Esophagus squamous epithelium (tissue), 5 donors: ENCODE results near the gene OR51B4. TPM values are rescaled to one million over a fixed set of nuclear protein-coding genes. Genes with fewer than 3 reads are reported as not detected.

ENCODE experiments used
- DNase-seq: peaks from one replicate; lab custom pipeline; 2025; lab: John Stamatoyannopoulos, UW
- H3K27ac ChIP-seq, 4 donors: fragments of 200-600 bp; sonication (generic); one replicate each; pipeline ENCODE4 v1.5.1; 2016 to 2019; ENCODE audit warnings: mild to moderate bottlenecking in 1 of 4
- H3K27me3 ChIP-seq, 4 donors: fragments of 200-600 bp; sonication (generic); 1 replicate in 3 of 4; 2 replicates in 1 of 4; pipeline versions ENCODE4 v1.5.1 to v1.6.0; 2017 to 2021; ENCODE audit warnings: antibody characterized with exemption in 1 of 4
- H3K36me3 ChIP-seq, 3 donors: fragments of 200-600 bp; sonication (generic); one replicate each; pipeline ENCODE4 v1.5.1; 2016 to 2019
- H3K4me1 ChIP-seq, 3 donors: fragments of 200-600 bp; sonication (generic); one replicate each; pipeline ENCODE4 v1.5.1; 2017 to 2019
- H3K4me3 ChIP-seq, 4 donors: fragments of 200-600 bp; sonication (generic); 1 replicate in 3 of 4; 2 replicates in 1 of 4; pipeline ENCODE4 v1.5.1; 2016 to 2019; ENCODE audit warnings: mild to moderate bottlenecking in 2 of 4, moderate library complexity in 1 of 4
- H3K9me3 ChIP-seq, 3 donors: fragments of 200-600 bp; sonication (generic); one replicate each; pipeline ENCODE4 v1.5.1; 2016 to 2019
- POLR2A ChIP-seq, 4 donors: fragments of 450-650 bp; IDR thresholded peaks; one replicate each; pipeline ENCODE4 v1.6.1; 2017; ENCODE audit warnings: antibody characterized with exemption in 4 of 4, mild to moderate bottlenecking in 4 of 4, moderate library complexity in 3 of 4
- WGBS, 2 donors: methylation state at CpG; one replicate each; pipeline ENCODE4 v1.1.5; 2018; 5-methylcytosine and 5-hydroxymethylcytosine counted together
- intact Hi-C: fragments of 100-400 bp; cut with DNase I; formaldehyde crosslinking; loops from one replicate; pipeline ENCODE4 v1.15.0; 2022
- total RNA-seq, 4 donors: library from RNA; depleted of rRNA; stranded (reverse); fragments of >200 nt; gene quantifications; one replicate each; pipeline ENCODE4 v1.1.0, GENCODE V29; 2016
- TF ChIP-seq, protein P1 (sequence below), 6 experiments: fragments of 450-650 bp in 4 of 6; fragments of 200-600 bp in 2 of 6; sonication (generic) in 2 of 6; IDR thresholded peaks; one replicate each; pipeline ENCODE4 v1.5.1; 2016 to 2019; ENCODE audit warnings: antibody characterized with exemption in 6 of 6, mild to moderate bottlenecking in 4 of 6, moderate library complexity in 4 of 6
- donor health status: DM: yes; HTN: yes; CAD: no.

Gene OR51B4, protein sequence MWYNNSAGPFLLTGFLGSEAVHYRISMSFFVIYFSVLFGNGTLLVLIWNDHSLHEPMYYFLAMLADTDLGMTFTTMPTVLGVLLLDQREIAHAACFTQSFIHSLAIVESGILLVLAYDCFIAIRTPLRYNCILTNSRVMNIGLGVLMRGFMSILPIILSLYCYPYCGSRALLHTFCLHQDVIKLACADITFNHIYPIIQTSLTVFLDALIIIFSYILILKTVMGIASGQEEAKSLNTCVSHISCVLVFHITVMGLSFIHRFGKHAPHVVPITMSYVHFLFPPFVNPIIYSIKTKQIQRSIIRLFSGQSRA
- not detected for total RNA-seq

DNA sequence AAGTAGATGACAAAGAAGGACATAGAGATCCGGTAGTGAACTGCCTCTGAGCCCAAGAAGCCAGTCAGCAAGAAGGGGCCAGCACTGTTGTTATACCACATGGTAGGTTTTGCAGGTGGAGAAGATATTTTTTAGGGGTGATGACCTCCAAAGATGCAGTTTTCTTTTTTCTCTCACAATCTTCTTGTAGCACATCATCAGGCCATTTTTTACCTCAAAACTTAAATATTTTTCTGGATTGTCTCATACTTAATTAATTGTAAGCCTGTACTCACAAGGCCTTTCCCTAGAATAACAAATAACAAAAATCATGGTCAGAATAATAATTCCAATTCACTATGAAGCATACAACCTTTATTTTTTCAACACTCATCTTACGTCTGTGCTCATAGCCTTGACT is at the start of gene OR51B4:
Gene OR51B4 (minus strand): TSS at position 101 of the 400 bp plus-strand sequence. CDS start 0 bp downstream, at position 101.
- 79 to 81% methylated on average over 2 of the region's 2 CpGs for WGBS, 2 donors
- Histone ChIP-seq H3K4me1 (no peaks in the 10 kb centered on the region), H3K9me3 (no peaks in the 10 kb centered on the region), H3K36me3 (no peaks in the 10 kb centered on the region), H3K4me3 (no peak within 1 kb of the TSS), H3K27ac (no peak within 1 kb of the TSS), H3K27me3 (no peaks in the 10 kb centered on the region)
- intact Hi-C loops = no loop called here
- TF ChIP-seq POLR2A (IDR thresholded peaks at IDR 0.05) = no peak
- TF ChIP-seq, protein P1, sequence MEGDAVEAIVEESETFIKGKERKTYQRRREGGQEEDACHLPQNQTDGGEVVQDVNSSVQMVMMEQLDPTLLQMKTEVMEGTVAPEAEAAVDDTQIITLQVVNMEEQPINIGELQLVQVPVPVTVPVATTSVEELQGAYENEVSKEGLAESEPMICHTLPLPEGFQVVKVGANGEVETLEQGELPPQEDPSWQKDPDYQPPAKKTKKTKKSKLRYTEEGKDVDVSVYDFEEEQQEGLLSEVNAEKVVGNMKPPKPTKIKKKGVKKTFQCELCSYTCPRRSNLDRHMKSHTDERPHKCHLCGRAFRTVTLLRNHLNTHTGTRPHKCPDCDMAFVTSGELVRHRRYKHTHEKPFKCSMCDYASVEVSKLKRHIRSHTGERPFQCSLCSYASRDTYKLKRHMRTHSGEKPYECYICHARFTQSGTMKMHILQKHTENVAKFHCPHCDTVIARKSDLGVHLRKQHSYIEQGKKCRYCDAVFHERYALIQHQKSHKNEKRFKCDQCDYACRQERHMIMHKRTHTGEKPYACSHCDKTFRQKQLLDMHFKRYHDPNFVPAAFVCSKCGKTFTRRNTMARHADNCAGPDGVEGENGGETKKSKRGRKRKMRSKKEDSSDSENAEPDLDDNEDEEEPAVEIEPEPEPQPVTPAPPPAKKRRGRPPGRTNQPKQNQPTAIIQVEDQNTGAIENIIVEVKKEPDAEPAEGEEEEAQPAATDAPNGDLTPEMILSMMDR (IDR thresholded peaks at IDR 0.05) = no peak
- no peak for DNase-seq

DNA sequence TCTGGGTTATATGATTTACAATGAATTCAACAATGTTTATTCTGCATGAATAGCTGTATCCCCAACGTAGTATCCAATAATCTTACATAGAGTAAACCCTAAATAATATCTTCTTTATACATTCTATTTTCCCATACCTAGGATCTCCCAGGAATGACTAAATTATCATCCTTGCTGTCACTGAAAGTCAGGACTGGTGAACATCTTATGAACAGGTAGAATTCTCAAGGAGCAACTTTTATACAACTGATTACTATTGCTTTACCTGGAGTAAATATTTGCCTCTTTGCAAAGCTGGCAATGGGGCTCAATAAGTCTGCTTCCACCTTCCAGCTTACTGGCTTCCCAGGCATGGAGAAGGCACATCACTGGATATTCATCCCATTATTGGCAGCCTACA is 49.5 kb upstream of the OR51B4 start, which contains the start of gene OR51B6:
Gene OR51B6 (plus strand): TSS at position 301 of the 400 bp plus-strand sequence. CDS start 0 bp downstream, at position 301.
- WGBS, 2 donors = 29% methylated on average over 1 of the region's 1 CpG
- DNase-seq = no peak
- Histone ChIP-seq H3K36me3 (no peaks in the 10 kb centered on the region), H3K27ac (no peak within 1 kb of the TSS), H3K4me3 (no peak within 1 kb of the TSS), H3K4me1 (no peaks in the 10 kb centered on the region), H3K27me3 (no peaks in the 10 kb centered on the region), H3K9me3 (no peaks in the 10 kb centered on the region)
- no peak for TF ChIP-seq POLR2A (IDR thresholded peaks at IDR 0.05)
- TF ChIP-seq, protein P1 (IDR thresholded peaks at IDR 0.05) = no peak
- intact Hi-C loops = no loop called here

DNA sequence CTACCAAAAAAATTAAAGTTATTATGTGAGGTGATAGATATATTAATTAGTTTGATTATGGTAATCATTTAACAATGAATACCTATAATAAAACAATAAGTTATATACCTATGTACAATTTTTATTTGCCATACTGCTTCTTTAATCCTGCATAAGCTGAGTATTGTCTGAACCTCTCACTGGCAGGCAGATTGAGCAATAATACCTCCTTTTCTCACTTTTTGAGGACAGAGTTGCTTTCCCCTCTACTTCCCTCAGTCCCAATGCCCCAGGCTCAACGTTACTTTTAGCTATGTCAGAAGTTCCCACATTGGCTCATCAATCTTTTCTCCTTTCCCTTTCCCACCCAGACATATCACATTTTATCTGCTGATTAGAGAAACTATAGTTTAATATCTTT is 47.8 kb upstream of the OR51B4 start:
- no peak for DNase-seq
- Histone ChIP-seq H3K27ac (no peak overlapping the region), H3K27me3 (no peaks in the 10 kb centered on the region), H3K4me3 (no peak overlapping the region), H3K4me1 (no peaks in the 10 kb centered on the region), H3K9me3 (no peaks in the 10 kb centered on the region), H3K36me3 (no peaks in the 10 kb centered on the region)
- WGBS, 2 donors = 29 to 30% methylated on average over 1 of the region's 1 CpG
- intact Hi-C loops = no loop called here
- TF ChIP-seq, protein P1 (IDR thresholded peaks at IDR 0.05) = no peak

DNA sequence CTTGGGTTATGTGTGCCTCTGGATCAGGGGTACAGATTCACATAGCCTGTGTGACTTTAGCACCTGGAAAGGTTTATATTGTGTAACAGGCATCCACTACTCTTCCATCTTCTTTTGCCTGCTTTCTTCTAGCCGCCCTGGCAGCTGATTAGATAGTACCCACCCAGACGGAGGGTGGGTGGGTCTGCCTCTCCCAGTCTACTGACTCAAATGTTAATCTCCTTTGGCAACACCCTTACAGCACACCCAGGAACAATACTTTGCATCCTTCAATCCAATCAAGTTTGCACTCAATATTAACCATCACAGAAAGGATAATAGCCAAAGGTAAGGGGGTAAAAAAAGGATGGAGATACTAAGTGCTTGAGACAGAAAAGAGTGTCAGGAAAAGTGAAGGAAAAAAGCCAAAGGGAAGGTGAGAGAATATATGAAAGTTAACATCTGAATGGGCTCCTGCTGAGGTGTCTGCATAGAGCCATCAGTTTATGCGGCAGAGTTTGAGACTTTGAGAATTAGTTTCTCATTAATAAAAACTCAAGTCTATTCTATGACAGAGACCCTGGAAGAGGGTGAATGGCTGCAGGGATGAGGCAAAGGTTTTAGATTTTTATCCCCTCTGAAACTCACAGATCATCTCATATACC is 46.9 kb upstream of the OR51B4 start:
- Histone ChIP-seq H3K27me3 (no peaks in the 10 kb centered on the region), H3K36me3 (no peaks in the 10 kb centered on the region), H3K4me3 (no peak overlapping the region), H3K9me3 (no peaks in the 10 kb centered on the region), H3K4me1 (no peaks in the 10 kb centered on the region), H3K27ac (no peak overlapping the region)
- TF ChIP-seq POLR2A (IDR thresholded peaks at IDR 0.05) = no peak
- TF ChIP-seq, protein P1 (IDR thresholded peaks at IDR 0.05) = no peak
- intact Hi-C loops = no loop called here
- 27 to 29% methylated on average over 3 of the region's 3 CpGs for WGBS, 2 donors
- no peak for DNase-seq

DNA sequence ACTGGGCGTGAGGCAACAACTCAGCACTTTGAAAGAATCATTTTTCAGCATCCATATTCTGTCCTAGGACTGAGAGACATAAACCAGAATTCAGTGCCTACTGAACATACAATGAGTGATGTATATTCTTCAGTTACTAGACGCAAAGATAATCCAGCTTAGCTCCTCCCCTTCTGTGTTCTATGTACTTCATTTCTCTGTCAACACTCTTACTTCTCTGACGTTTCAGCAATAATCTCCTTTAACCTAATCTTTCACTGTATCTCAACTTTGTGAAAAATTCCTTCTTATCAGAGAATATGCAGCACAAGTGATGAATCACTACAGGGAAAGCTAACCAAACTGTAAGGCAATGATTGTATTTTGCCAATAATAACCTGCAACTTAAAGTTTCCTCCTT is 44.1 kb upstream of the OR51B4 start:
- no peaks in the 10 kb centered on the region for H3K4me1 ChIP-seq
- H3K27ac ChIP-seq = no peak overlapping the region
- no peak overlapping the region for H3K4me3 ChIP-seq
- no peak for TF ChIP-seq POLR2A (IDR thresholded peaks at IDR 0.05)
- TF ChIP-seq, protein P1 (IDR thresholded peaks at IDR 0.05) = no peak
- intact Hi-C loops = no loop called here
- no peaks in the 10 kb centered on the region for H3K27me3 ChIP-seq
- WGBS, 2 donors = 50 to 54% methylated on average over 3 of the region's 3 CpGs
- DNase-seq = no peak
- no peaks in the 10 kb centered on the region for H3K36me3 ChIP-seq
- H3K9me3 ChIP-seq = no peaks in the 10 kb centered on the region
